Stimulated activated CD8-positive, alpha-beta memory T cell treated with anti-CD3 and anti-CD28 coated beads, Interleukin-12 subunit alpha, Interleukin-12 subunit beta, amount 100 ng/mL, for 24 hours (primary cell): ENCODE data around the gene HMOX1.

Source experiments
- DNase-seq: peaks from one replicate; pipeline ENCODE4 v3.0.0-alpha.2; 2020; ENCODE audit errors: extremely low read depth

Gene HMOX1

GRCh38 chr22:35403356-35403755 is 22.5 kb downstream of the HMOX1 start:
- DNase-seq, result no peak

- no peak for DNase-seq
Measured at GRCh38 chr22:35404176-35404575, 23.3 kb downstream of the HMOX1 start.

- DNase-seq, result no peak
Measured at GRCh38 chr22:35406443-35406842, 25.5 kb downstream of the HMOX1 start.

GRCh38 chr22:35407362-35407761 is 26.5 kb downstream of the HMOX1 start:
- no peak for DNase-seq

GRCh38 chr22:35409783-35410662 is 29.1 kb downstream of the HMOX1 start:
- no peak for DNase-seq

- DNase-seq, result no peak
Measured at GRCh38 chr22:35410663-35411034, 29.8 kb downstream of the HMOX1 start.

- no peak for DNase-seq
Measured at GRCh38 chr22:35411102-35411501, 30.2 kb downstream of the HMOX1 start.

GRCh38 chr22:35413624-35414023 is 32.7 kb downstream of the HMOX1 start:
- no peak for DNase-seq

- no peak for DNase-seq
Measured at GRCh38 chr22:35417606-35418005, 36.7 kb downstream of the HMOX1 start.

GRCh38 chr22:35418088-35418487 is 37.2 kb downstream of the HMOX1 start:
- no peak for DNase-seq

GRCh38 chr22:35418731-35419130 is 37.8 kb downstream of the HMOX1 start:
- no peak for DNase-seq

- DNase-seq, result no peak
Measured at GRCh38 chr22:35419756-35420155, 38.9 kb downstream of the HMOX1 start.

- no peak for DNase-seq
Measured at GRCh38 chr22:35421121-35421520, 40.2 kb downstream of the HMOX1 start.

GRCh38 chr22:35422145-35422544 is 41.2 kb downstream of the HMOX1 start:
- DNase-seq, result no peak

- no peak for DNase-seq
Measured at GRCh38 chr22:35422936-35423335, 42.0 kb downstream of the HMOX1 start.

- DNase-seq, result no peak
Measured at GRCh38 chr22:35424081-35424480, 43.2 kb downstream of the HMOX1 start.

GRCh38 chr22:35424761-35425160 is 43.9 kb downstream of the HMOX1 start:
- no peak for DNase-seq

- no peak for DNase-seq
Measured at GRCh38 chr22:35425546-35425945, 44.6 kb downstream of the HMOX1 start.

- no peak for DNase-seq
Measured at GRCh38 chr22:35425971-35426800, 45.3 kb downstream of the HMOX1 start.

- no peak for DNase-seq
Measured at GRCh38 chr22:35426801-35427140, 45.9 kb downstream of the HMOX1 start.

GRCh38 chr22:35430897-35431322 is 50.0 kb downstream of the HMOX1 start:
- DNase-seq, result peak; percentile 30

- no peak for DNase-seq
Measured at GRCh38 chr22:35431483-35432227, 50.8 kb downstream of the HMOX1 start.
